ENCODE data around the gene PAPLN. TPM values are rescaled to one million over a fixed set of nuclear protein-coding genes. Genes with fewer than 3 reads are reported as not detected.

Gene PAPLN
- total RNA-seq, 1 experiment from 2014 or later: 3.0 TPM

- ChIA-PET POLR2A (no interaction called here), CTCF (no interaction called here)
- TF ChIP-seq CTCF (IDR thresholded peaks at IDR 0.05; ENCODE audit: insufficient read depth in 1 of 2, low read depth in 1 of 2, low read length in 1 of 2, severe bottlenecking in 1 of 2, unreplicated experiment in 1 of 2): no peak
- Mint-ChIP-seq H3K36me3 (ENCODE audit: insufficient read depth, unreplicated experiment) (peaks cover 55% of the 10 kb centered on the region), H3K4me3 (ENCODE audit: unreplicated experiment) (no peak overlapping the region), H3K4me1 (ENCODE audit: low read depth, unreplicated experiment) (no peaks in the 10 kb centered on the region), H3K27ac (ENCODE audit: unreplicated experiment) (no peak overlapping the region), H3K27me3 (ENCODE audit: insufficient read depth, unreplicated experiment) (no peaks in the 10 kb centered on the region), H3K9me3 (ENCODE audit: unreplicated experiment) (no peaks in the 10 kb centered on the region)
- no peaks in the 10 kb centered on the region for H3K4me1 ChIP-seq
- no TSS peak for BruUV-seq (replicated peaks)
- no peak for DNase-seq
- intact Hi-C loops (cut with micrococcal nuclease; ENCODE audit: unreplicated experiment): no loop called here
- no peaks in the 10 kb centered on the region for H3K27me3 ChIP-seq (replicated peaks; ENCODE audit: control insufficient read depth, insufficient read depth, low read length)
- no peaks in the 10 kb centered on the region for H3K9me3 ChIP-seq
- H3K4me3 ChIP-seq (ENCODE audit: low read depth, low read length): no peak overlapping the region
- H3K36me3 ChIP-seq (ENCODE audit: control insufficient read depth, insufficient read depth, low read length): no peaks in the 10 kb centered on the region; the same call in 1 of the 2 replicates
Observed at GRCh38 chr14:73216030-73216429, 21.3 kb upstream of the PAPLN start.

GRCh38 chr14:73217411-73217810, 19.9 kb upstream of the PAPLN start:
- no TSS peak for BruUV-seq (replicated peaks)
- no peaks in the 10 kb centered on the region; the same call in 1 of the 2 replicates for H3K36me3 ChIP-seq (ENCODE audit: control insufficient read depth, insufficient read depth, low read length)

GRCh38 chr14:73220061-73220460, 17.2 kb upstream of the PAPLN start:
- H3K4me1 Mint-ChIP-seq (ENCODE audit: low read depth, unreplicated experiment): no peaks in the 10 kb centered on the region
- peaks cover 62% of the 10 kb centered on the region for H3K36me3 Mint-ChIP-seq (ENCODE audit: insufficient read depth, unreplicated experiment)
- BruUV-seq (replicated peaks): no TSS peak
- H3K9me3 ChIP-seq: no peaks in the 10 kb centered on the region
- no peaks in the 10 kb centered on the region for H3K27me3 ChIP-seq (replicated peaks; ENCODE audit: control insufficient read depth, insufficient read depth, low read length)
- intact Hi-C loops (cut with micrococcal nuclease; ENCODE audit: unreplicated experiment): no loop called here
- no peaks in the 10 kb centered on the region for H3K4me1 ChIP-seq
- DNase-seq: no peak
- H3K4me3 ChIP-seq (ENCODE audit: low read depth, low read length): no peak overlapping the region
- no peak overlapping the region for H3K4me3 Mint-ChIP-seq (ENCODE audit: unreplicated experiment)
- POLR2A ChIA-PET: no interaction called here
- no peaks in the 10 kb centered on the region for H3K27me3 Mint-ChIP-seq (ENCODE audit: insufficient read depth, unreplicated experiment)
- CTCF ChIA-PET: no interaction called here
- H3K36me3 ChIP-seq (ENCODE audit: control insufficient read depth, insufficient read depth, low read length): no peaks in the 10 kb centered on the region; the same call in 1 of the 2 replicates
- no peak for TF ChIP-seq CTCF (IDR thresholded peaks at IDR 0.05; ENCODE audit: insufficient read depth in 1 of 2, low read depth in 1 of 2, low read length in 1 of 2, severe bottlenecking in 1 of 2, unreplicated experiment in 1 of 2)
- no peaks in the 10 kb centered on the region for H3K9me3 Mint-ChIP-seq (ENCODE audit: unreplicated experiment)
- H3K27ac Mint-ChIP-seq (ENCODE audit: unreplicated experiment): no peak overlapping the region

More at GRCh38 chr14:73217411-73217810, 19.9 kb upstream of the PAPLN start:
- no peaks in the 10 kb centered on the region for H3K9me3 ChIP-seq
- H3K36me3 Mint-ChIP-seq (ENCODE audit: insufficient read depth, unreplicated experiment): peaks cover 63% of the 10 kb centered on the region
- DNase-seq: no peak
- H3K4me1 Mint-ChIP-seq (ENCODE audit: low read depth, unreplicated experiment): no peaks in the 10 kb centered on the region
- H3K4me1 ChIP-seq: no peaks in the 10 kb centered on the region
- TF ChIP-seq CTCF (IDR thresholded peaks at IDR 0.05; ENCODE audit: insufficient read depth in 1 of 2, low read depth in 1 of 2, low read length in 1 of 2, severe bottlenecking in 1 of 2, unreplicated experiment in 1 of 2): no peak
- H3K27me3 Mint-ChIP-seq (ENCODE audit: insufficient read depth, unreplicated experiment): no peaks in the 10 kb centered on the region
- no peaks in the 10 kb centered on the region for H3K9me3 Mint-ChIP-seq (ENCODE audit: unreplicated experiment)
- H3K4me3 Mint-ChIP-seq (ENCODE audit: unreplicated experiment): no peak overlapping the region
- ChIA-PET CTCF (no interaction called here), POLR2A (no interaction called here)
- no peak overlapping the region for H3K4me3 ChIP-seq (ENCODE audit: low read depth, low read length)
- H3K27ac Mint-ChIP-seq (ENCODE audit: unreplicated experiment): no peak overlapping the region
- intact Hi-C loops (cut with micrococcal nuclease; ENCODE audit: unreplicated experiment): no loop called here
- no peaks in the 10 kb centered on the region for H3K27me3 ChIP-seq (replicated peaks; ENCODE audit: control insufficient read depth, insufficient read depth, low read length)
